HepG2 (cell line): ENCODE data around the gene TBL3. TPM values are rescaled to one million over a fixed set of nuclear protein-coding genes. Genes with fewer than 3 reads are reported as not detected.

Experiments used
- ATAC-seq: fragments of 200-7000 bp; cut with Tn5 transposase; 3 replicates; pipeline ENCODE4 v1.9.1; 2020; ENCODE audit warnings: mild to moderate bottlenecking, moderate library complexity
- BruUV-seq: library from RNA; stranded (reverse); fragments of 400-500 nt; replicated peaks from 2 replicates; lab custom pipeline; 2021; lab: Mats Ljungman, UMichigan
- CTCF ChIA-PET: fragments of 300-600 bp; formaldehyde crosslinking; extraction: SDS; loops from one replicate; lab custom pipeline; 2021; ENCODE audit warnings: low total read pairs, inconsistent platforms, low intra/inter-chr PET ratio; lab: Yijun Ruan, JAX
- POLR2A ChIA-PET: fragments of 350-600 bp; sonication (Branson Sonifier 250); formaldehyde crosslinking; loops from one replicate; lab custom pipeline; 2020; ENCODE audit warnings: antibody characterized with exemption, inconsistent platforms; lab: Yijun Ruan, JAX
- DNase-seq: peaks from one replicate; pipeline ENCODE4 v3.0.0-alpha.2; 2015; ENCODE audit warnings: low spot score
- FAIRE-seq: peaks from 3 replicates; lab custom pipeline; 2011; peaks lifted over from hg19 to GRCh38; lab: Jason Lieb, UNC
- H2AFZ ChIP-seq: one replicate; pipeline ENCODE4 v1.6.1; 2011; ENCODE audit warnings: low read length, inconsistent platforms
- H3K27ac ChIP-seq: fragments of 300-600 bp; 3 replicates; pipeline ENCODE4 v1.8.0; 2011; ENCODE audit warnings: mixed run types, mild to moderate bottlenecking, mixed read lengths, low read length, inconsistent platforms; ENCODE audit not compliant: insufficient read depth; ENCODE audit errors: extremely low read length
- H3K27me3 ChIP-seq, 2 experiments: fragments of 200-600 bp in 1 of 2; 2 replicates in 1 of 2; 3 replicates in 1 of 2; pipeline versions ENCODE4 v1.6.0 to v1.8.0; 2011; ENCODE audit warnings: low read length in 2 of 2, mild to moderate bottlenecking in 2 of 2, moderate library complexity in 2 of 2, inconsistent platforms in 1 of 2; ENCODE audit not compliant: insufficient read depth in 2 of 2, control insufficient read depth in 1 of 2
- H3K36me3 ChIP-seq, 2 experiments: fragments of 200-600 bp in 1 of 2; replicated peaks in 1 of 2; 2 replicates in 1 of 2; 3 replicates in 1 of 2; pipeline versions ENCODE4 v1.5.1 to v1.8.0; 2011; ENCODE audit warnings: low read length in 2 of 2, inconsistent platforms in 1 of 2; ENCODE audit not compliant: insufficient read depth in 2 of 2, control insufficient read depth in 1 of 2
- H3K4me1 ChIP-seq: 2 replicates; pipeline ENCODE4 v1.5.1; 2012; ENCODE audit warnings: low read length, inconsistent platforms; ENCODE audit not compliant: insufficient read depth
- H3K4me2 ChIP-seq: 2 replicates; pipeline ENCODE4 v1.6.0; 2011; ENCODE audit warnings: low read depth, low read length, inconsistent platforms
- H3K4me3 ChIP-seq, 3 experiments: fragments of 200-600 bp in 1 of 3; sonication (generic), shearing (Covaris generic) in 1 of 3; replicated peaks in 1 of 3; 2 replicates each; pipeline ENCODE4 v1.5.1; 2011 to 2016; ENCODE audit warnings: low read length in 3 of 3, inconsistent platforms in 2 of 3, low read depth in 2 of 3, mild to moderate bottlenecking in 2 of 3, control low read depth in 1 of 3, mixed read lengths in 1 of 3; ENCODE audit not compliant: insufficient read depth in 1 of 3
- H3K79me2 ChIP-seq: one replicate; pipeline ENCODE4 v1.6.1; 2011; ENCODE audit warnings: low read length, inconsistent platforms; ENCODE audit not compliant: insufficient read depth
- H3K9ac ChIP-seq: 2 replicates; pipeline ENCODE4 v1.6.0; 2011; ENCODE audit warnings: mild to moderate bottlenecking, low read depth, low read length, inconsistent platforms; ENCODE audit not compliant: insufficient read depth
- H3K9me3 ChIP-seq: 2 replicates; pipeline ENCODE4 v1.5.1; 2012; ENCODE audit warnings: mild to moderate bottlenecking, low read length
- H4K20me1 ChIP-seq: 2 replicates; pipeline ENCODE4 v1.6.0; 2011; ENCODE audit warnings: inconsistent platforms, mild to moderate bottlenecking, low read length, moderate library complexity; ENCODE audit not compliant: insufficient read depth
- ATF1 ChIP-seq: IDR thresholded peaks from 2 replicates; pipeline ENCODE4 v1.6.1; 2016; ENCODE audit warnings: mild to moderate bottlenecking, control low read depth
- ELK4 ChIP-seq: sonication (generic); formaldehyde crosslinking; IDR thresholded peaks from 2 replicates; pipeline ENCODE4 v1.9.0; 2021; ENCODE audit warnings: missing genetic modification reagents, borderline replicate concordance
- FOXP4 ChIP-seq: sonication (generic); formaldehyde crosslinking; IDR thresholded peaks from 2 replicates; pipeline ENCODE4 v1.4.0; 2020; ENCODE audit warnings: missing genetic modification reagents
- IKZF5 ChIP-seq: IDR thresholded peaks from 2 replicates; pipeline ENCODE4 v1.6.1; 2018; ENCODE audit warnings: missing genetic modification reagents, mild to moderate bottlenecking, missing compliant biosample characterization
- MLX ChIP-seq: IDR thresholded peaks from 2 replicates; pipeline ENCODE4 v1.6.1; 2016
- NBN ChIP-seq: fragments of 450-650 bp; conservative IDR thresholded peaks from 2 replicates; pipeline ENCODE4 v1.6.1; 2017
- PHF20 ChIP-seq: sonication (generic); formaldehyde crosslinking; IDR thresholded peaks from 2 replicates; pipeline ENCODE4 v1.5.0; 2020; ENCODE audit warnings: mild to moderate bottlenecking, missing genetic modification reagents
- RBM39 ChIP-seq: fragments of 200-400 bp; formaldehyde crosslinking; IDR thresholded peaks from one replicate; pipeline ENCODE4 v1.6.1; 2018; ENCODE audit warnings: antibody characterized with exemption, mild to moderate bottlenecking, low read depth, low read length; ENCODE audit not compliant: poor library complexity, severe bottlenecking
- TMF1 ChIP-seq: sonication (generic); formaldehyde crosslinking; IDR thresholded peaks from 2 replicates; pipeline ENCODE4 v1.8.1; 2022; ENCODE audit warnings: low read depth, missing genetic modification reagents
- TP53 ChIP-seq: sonication (generic); formaldehyde crosslinking; conservative IDR thresholded peaks from 2 replicates; pipeline ENCODE4 v1.4.0; 2020; ENCODE audit warnings: missing genetic modification reagents
- ZNF3 ChIP-seq: IDR thresholded peaks from 2 replicates; pipeline ENCODE4 v1.7.0; 2017; ENCODE audit warnings: inconsistent platforms
- ZNF33A ChIP-seq: sonication (generic); formaldehyde crosslinking; IDR thresholded peaks from 2 replicates; pipeline ENCODE4 v1.5.1; 2020; ENCODE audit warnings: missing genetic modification reagents, mild to moderate bottlenecking, moderate library complexity, borderline replicate concordance
- ZNF367 ChIP-seq: sonication (generic); formaldehyde crosslinking; IDR thresholded peaks from 2 replicates; pipeline ENCODE4 v1.4.0; 2020; ENCODE audit warnings: missing genetic modification reagents, borderline replicate concordance
- ZNF644 ChIP-seq: IDR thresholded peaks from 2 replicates; pipeline ENCODE4 v1.6.1; 2016; ENCODE audit warnings: low read depth
- WGBS: methylation state at CpG from one replicate; pipeline ENCODE4 v1.1.6; 2017; ENCODE audit warnings: low lambda C conversion rate; 5-methylcytosine and 5-hydroxymethylcytosine counted together
- in situ Hi-C: cut with HindIII; loops from 2 replicates; pipeline ENCODE4 v1.10.0; 2017; ENCODE audit warnings: low pct_unique_long_range_greater_than_20kb; ENCODE audit not compliant: extremely low pct_ligation_motif_present
- intact Hi-C: fragments of 100-400 bp; cut with micrococcal nuclease; formaldehyde crosslinking; loops from one replicate; pipeline ENCODE4 v1.10.0; 2022; ENCODE audit not compliant: unreplicated experiment
- polyA plus RNA-seq, 8 experiments: library from polyadenylated mRNA; depleted of rRNA in 3 of 8; stranded (reverse) in 7 of 8; unstranded in 1 of 8; fragments of >200 nt; fragmentation: Illumina TruSeq in 4 of 8; extraction: Trizol in 4 of 8; gene quantifications; 2 replicates each; pipeline versions ENCODE4 v1.2.1 to v1.2.3, GENCODE V29; 2011 to 2016; ENCODE audit warnings: low read depth in 4 of 8, missing spikeins in 1 of 8, mixed read lengths in 1 of 8; ENCODE audit not compliant: insufficient read depth in 1 of 8
- total RNA-seq, 5 experiments: library from RNA; depleted of rRNA; stranded (reverse); fragments of >200 nt; fragmentation: Illumina TruSeq; extraction: Trizol; gene quantifications; 2 replicates each; pipeline ENCODE4 v1.2.3, GENCODE V29; 2016; ENCODE audit warnings: low read depth in 1 of 5

Gene TBL3
- total and polyA plus RNA-seq, 2 of the 13 experiments (the other 11 are each of a cell fraction or from before 2014, with no cell fraction given) = 16.8 to 38.0 TPM

GRCh38 chr16:1932050-1933028 lies 39.5 kb upstream of the TBL3 start:
- H3K79me2 ChIP-seq = no peaks in the 10 kb centered on the region
- H3K27ac ChIP-seq = peak overlapping the region; percentile 25
- no peaks in the 10 kb centered on the region for H3K9me3 ChIP-seq
- no peaks in the 10 kb centered on the region for H4K20me1 ChIP-seq
- ATAC-seq (peak; percentile 78), FAIRE-seq (peak; percentile 64), DNase-seq (peak; percentile 69)
- H2AFZ ChIP-seq = no peak overlapping the region
- WGBS = 44% methylated on average over 8 of the region's 19 CpGs
- in situ Hi-C loops (no loop called here), intact Hi-C loops (loop anchor here (2.0 kb wide), 1 partner anchor 70 kb away; no protein-coding TSS in a partner anchor)
- ChIA-PET POLR2A (interaction anchor here (1.2 to 1.8 kb wide), 5 partner anchors 9 to 223 kb away, joined by 3 to 34 read pairs (median 8); partner anchors contain the start of genes FAHD1, HAGH, MSRB1 and RPS2), CTCF (interaction anchor here (0.7 kb wide), 2 partner anchors 69 to 119 kb away, joined by 3 read pairs; no protein-coding TSS in a partner anchor)
- peaks cover 77% of the 10 kb centered on the region for H3K4me1 ChIP-seq
- H3K4me2 ChIP-seq = peak overlapping the region; percentile 68
- no TSS peak for BruUV-seq
- H3K4me3 ChIP-seq = peak overlapping the region in 1 of 3 experiments; percentile 58; a peak in 3 of 6 replicates
- peak overlapping the region; percentile 46 for H3K9ac ChIP-seq
- peaks cover 0 to 3% of the 10 kb centered on the region in 2 experiments; a peak in 2 of 5 replicates for H3K27me3 ChIP-seq
- H3K36me3 ChIP-seq = 0 out of 5 replicates have a peak, but pooled peaks cover 0 to 3% of the 10 kb centered on the region in 2 experiments
- TF ChIP-seq MLX (CRISPR knock-in tag) (no peak), ZNF3 (CRISPR knock-in tag) (peak; percentile 38; the same call in 1 of the 2 replicates), RBM39 (no peak), FOXP4 (CRISPR knock-in tag) (no peak), NBN (no peak), TP53 (CRISPR knock-in tag) (no peak), ZNF367 (CRISPR knock-in tag) (no peak), ATF1 (CRISPR knock-in tag) (no peak), ZNF33A (0 out of 2 replicates have a peak, but pooled peaks have one; percentile 43), ELK4 (no peak), ZNF644 (CRISPR knock-in tag) (no peak), PHF20 (CRISPR knock-in tag) (no peak), IKZF5 (CRISPR knock-in tag) (no peak), TMF1 (no peak)
